Measurements from ENCODE around the gene PTPRF.

The PTPRF gene

DNA sequence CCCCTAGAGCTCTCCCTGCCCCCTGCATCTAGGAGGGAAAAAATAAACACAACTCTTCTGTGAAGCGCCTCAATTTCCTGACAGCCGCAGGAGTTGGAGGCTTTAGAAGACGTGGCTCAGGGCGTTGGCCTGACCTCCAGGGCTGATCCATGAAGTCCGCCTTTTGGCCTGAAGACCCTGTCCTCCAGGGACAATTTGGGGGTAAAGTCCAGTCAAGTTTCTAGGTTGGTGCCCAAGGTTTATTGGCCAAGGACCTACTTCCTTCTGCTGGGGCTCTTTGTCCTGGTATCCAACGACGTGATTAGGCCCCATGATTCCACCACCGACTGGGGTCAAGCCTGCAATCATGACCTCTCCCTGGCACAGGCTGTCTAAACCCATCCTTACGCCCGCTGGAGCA, 54.9 kb downstream of the PTPRF start:
- Histone ChIP-seq H3K27ac (ENCODE audit: low read length) (no peak overlapping the region), H3K9me3 (ENCODE audit: control insufficient read depth in 2 of 2, low read length in 2 of 2) (no peaks in the 10 kb centered on the region), H3K27me3 (ENCODE audit: control insufficient read depth in 1 of 2, insufficient read depth in 2 of 2, low read length in 2 of 2) (no peaks in the 10 kb centered on the region), H3K4me1 (ENCODE audit: control insufficient read depth, insufficient read depth, low read length) (peaks cover 3% of the 10 kb centered on the region), H3K9ac (ENCODE audit: low read length in 2 of 2) (no peak overlapping the region), H3K36me3 (ENCODE audit: control insufficient read depth in 2 of 2, insufficient read depth in 2 of 2, low read length in 2 of 2) (peaks cover 6 to 13% of the 10 kb centered on the region in 2 donors), H3K4me3 (ENCODE audit: low read length in 2 of 2) (no peak overlapping the region)

DNA sequence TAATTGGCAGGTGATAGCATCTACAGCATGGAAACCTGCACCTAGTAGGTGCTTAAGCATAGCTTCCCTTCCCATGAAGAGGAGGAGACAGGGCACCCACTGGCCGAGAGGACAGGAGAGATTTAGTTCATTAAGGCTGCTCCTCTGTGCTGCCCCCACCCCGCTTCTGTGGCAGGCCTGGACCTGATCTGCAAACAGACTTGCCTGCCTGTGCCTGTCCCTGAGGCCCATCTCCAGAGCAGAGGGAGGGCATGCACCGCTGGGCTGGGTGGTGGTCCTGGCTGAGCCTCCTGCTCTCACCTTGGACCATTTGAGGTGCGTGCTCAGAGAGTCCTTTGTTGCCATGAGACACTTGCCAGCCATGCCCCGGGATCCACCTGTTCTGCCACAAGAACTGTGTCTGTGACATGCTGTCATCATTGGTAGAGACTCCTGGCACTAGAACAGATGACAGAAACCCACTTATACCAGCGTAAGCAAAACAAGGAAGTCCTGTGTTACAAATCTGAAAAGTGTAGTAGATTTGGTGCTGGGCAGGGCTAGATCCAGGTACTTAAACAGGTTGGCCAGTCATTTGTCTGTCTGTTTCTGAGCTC, 55.6 kb downstream of the PTPRF start:
- H3K27ac ChIP-seq (ENCODE audit: low read length): no peak overlapping the region
- no peaks in the 10 kb centered on the region for H3K9me3 ChIP-seq (ENCODE audit: control insufficient read depth in 2 of 2, low read length in 2 of 2)
- no peak overlapping the region for H3K4me3 ChIP-seq (ENCODE audit: low read length in 2 of 2)
- peaks cover 3% of the 10 kb centered on the region for H3K4me1 ChIP-seq (ENCODE audit: control insufficient read depth, insufficient read depth, low read length)
- H3K27me3 ChIP-seq (ENCODE audit: control insufficient read depth in 1 of 2, insufficient read depth in 2 of 2, low read length in 2 of 2): no peaks in the 10 kb centered on the region
- no peak overlapping the region for H3K9ac ChIP-seq (ENCODE audit: low read length in 2 of 2)
- H3K36me3 ChIP-seq (ENCODE audit: control insufficient read depth in 2 of 2, insufficient read depth in 2 of 2, low read length in 2 of 2): peaks cover 6 to 17% of the 10 kb centered on the region in 2 donors

DNA sequence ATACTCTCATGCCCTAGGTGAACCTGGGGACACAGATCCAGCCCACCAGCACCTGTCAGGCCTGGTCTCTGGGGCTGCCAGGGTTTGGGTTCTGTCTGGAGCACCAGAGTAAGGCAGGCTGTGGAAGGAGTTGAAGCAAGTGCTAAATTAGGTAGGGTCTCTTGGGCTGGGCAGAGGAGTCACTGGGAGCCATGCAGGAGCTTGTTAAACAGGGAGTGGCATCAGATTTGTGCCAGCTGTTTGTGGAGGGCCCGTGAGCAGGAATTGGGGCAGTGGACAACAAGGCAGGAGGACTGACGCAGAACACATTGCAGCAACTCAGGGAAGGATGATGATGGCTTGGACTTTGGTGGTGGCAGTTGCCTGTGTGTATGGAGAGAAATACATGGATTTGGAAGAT, 56.3 kb downstream of the PTPRF start:
- Histone ChIP-seq H3K9ac (ENCODE audit: low read length in 2 of 2) (no peak overlapping the region), H3K4me1 (ENCODE audit: control insufficient read depth, insufficient read depth, low read length) (peaks cover 3% of the 10 kb centered on the region), H3K4me3 (ENCODE audit: low read length in 2 of 2) (no peak overlapping the region), H3K27ac (ENCODE audit: low read length) (no peak overlapping the region), H3K27me3 (ENCODE audit: control insufficient read depth in 1 of 2, insufficient read depth in 2 of 2, low read length in 2 of 2) (no peaks in the 10 kb centered on the region), H3K36me3 (ENCODE audit: control insufficient read depth in 2 of 2, insufficient read depth in 2 of 2, low read length in 2 of 2) (peaks cover 9 to 23% of the 10 kb centered on the region in 2 donors), H3K9me3 (ENCODE audit: control insufficient read depth in 2 of 2, low read length in 2 of 2) (no peaks in the 10 kb centered on the region)

DNA sequence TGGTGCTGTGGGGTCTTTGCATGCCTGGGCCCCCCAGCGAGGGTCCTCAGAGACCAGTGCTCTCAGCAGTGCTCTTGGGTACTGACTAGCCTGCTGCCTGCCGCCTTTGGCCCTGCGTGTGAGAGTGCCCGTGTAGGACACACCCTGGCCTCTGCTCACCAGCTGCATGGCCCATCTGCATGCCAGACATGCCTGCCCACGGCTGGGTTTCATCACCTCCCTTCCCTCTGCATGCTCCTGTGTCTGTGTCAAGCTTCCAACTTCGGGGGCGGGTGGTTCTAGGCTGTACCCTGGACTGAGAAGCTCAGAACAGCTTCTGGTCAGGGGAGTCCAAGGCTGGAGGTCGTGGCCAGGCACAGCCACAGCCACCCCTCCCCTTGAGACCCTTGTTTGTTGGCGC, 56.9 kb downstream of the PTPRF start:
- Histone ChIP-seq H3K27ac (ENCODE audit: low read length) (no peak overlapping the region), H3K4me3 (ENCODE audit: low read length in 2 of 2) (no peak overlapping the region), H3K9me3 (ENCODE audit: control insufficient read depth in 2 of 2, low read length in 2 of 2) (no peaks in the 10 kb centered on the region), H3K27me3 (ENCODE audit: control insufficient read depth in 1 of 2, insufficient read depth in 2 of 2, low read length in 2 of 2) (no peaks in the 10 kb centered on the region), H3K4me1 (ENCODE audit: control insufficient read depth, insufficient read depth, low read length) (peaks cover 3% of the 10 kb centered on the region), H3K9ac (ENCODE audit: low read length in 2 of 2) (no peak overlapping the region), H3K36me3 (ENCODE audit: control insufficient read depth in 2 of 2, insufficient read depth in 2 of 2, low read length in 2 of 2) (peaks cover 10 to 29% of the 10 kb centered on the region in 2 donors)

DNA sequence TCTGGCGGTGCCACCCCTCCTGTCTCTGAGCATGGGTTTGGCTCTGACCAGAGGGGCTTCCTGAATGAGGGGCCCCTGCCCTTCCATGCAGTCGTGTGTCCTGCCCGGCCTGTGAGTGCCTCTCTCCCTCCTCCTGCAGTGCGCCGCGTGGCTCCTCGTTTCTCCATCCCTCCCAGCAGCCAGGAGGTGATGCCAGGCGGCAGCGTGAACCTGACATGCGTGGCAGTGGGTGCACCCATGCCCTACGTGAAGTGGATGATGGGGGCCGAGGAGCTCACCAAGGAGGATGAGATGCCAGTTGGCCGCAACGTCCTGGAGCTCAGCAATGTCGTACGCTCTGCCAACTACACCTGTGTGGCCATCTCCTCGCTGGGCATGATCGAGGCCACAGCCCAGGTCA, 57.9 kb downstream of the PTPRF start:
- H3K27me3 ChIP-seq (ENCODE audit: control insufficient read depth in 1 of 2, insufficient read depth in 2 of 2, low read length in 2 of 2): no peaks in the 10 kb centered on the region
- H3K9me3 ChIP-seq (ENCODE audit: control insufficient read depth in 2 of 2, low read length in 2 of 2): no peaks in the 10 kb centered on the region
- no peak overlapping the region for H3K27ac ChIP-seq (ENCODE audit: low read length)
- H3K9ac ChIP-seq (ENCODE audit: low read length in 2 of 2): no peak overlapping the region
- no peak overlapping the region for H3K4me3 ChIP-seq (ENCODE audit: low read length in 2 of 2)
- H3K36me3 ChIP-seq (ENCODE audit: control insufficient read depth in 2 of 2, insufficient read depth in 2 of 2, low read length in 2 of 2): peaks cover 15 to 35% of the 10 kb centered on the region in 2 donors
- H3K4me1 ChIP-seq (ENCODE audit: control insufficient read depth, insufficient read depth, low read length): peaks cover 3% of the 10 kb centered on the region

DNA sequence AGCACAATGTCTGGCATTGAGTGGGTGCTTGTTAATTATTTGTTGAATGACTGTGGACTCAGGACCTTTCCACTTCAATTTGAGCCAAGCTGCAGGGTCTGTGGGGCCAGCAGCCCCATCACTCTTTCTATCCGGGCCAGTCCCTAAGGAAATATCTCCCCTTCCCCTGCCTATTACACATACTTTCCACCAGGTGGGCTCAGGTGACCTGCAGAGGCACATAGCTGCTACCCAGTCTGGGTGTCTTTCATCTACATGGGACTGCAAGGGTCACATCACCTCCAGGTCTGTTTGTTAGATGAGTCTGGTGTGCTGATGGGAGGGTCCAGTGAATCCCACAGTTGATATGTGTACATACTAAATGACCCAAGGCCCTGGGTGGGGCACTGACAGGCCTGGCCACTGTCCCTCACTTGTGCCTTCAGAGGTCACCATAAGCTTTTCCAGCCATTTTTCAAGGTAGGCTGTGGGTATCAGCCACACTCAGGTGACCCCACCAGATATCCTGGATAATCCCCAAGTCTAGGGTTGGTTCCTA, 59.8 kb downstream of the PTPRF start:
- Histone ChIP-seq H3K36me3 (ENCODE audit: control insufficient read depth in 2 of 2, insufficient read depth in 2 of 2, low read length in 2 of 2) (peaks cover 15 to 37% of the 10 kb centered on the region in 2 donors), H3K4me3 (ENCODE audit: low read length in 2 of 2) (no peak overlapping the region), H3K27ac (ENCODE audit: low read length) (no peak overlapping the region), H3K27me3 (ENCODE audit: control insufficient read depth in 1 of 2, insufficient read depth in 2 of 2, low read length in 2 of 2) (no peaks in the 10 kb centered on the region), H3K9ac (ENCODE audit: low read length in 2 of 2) (no peak overlapping the region), H3K9me3 (ENCODE audit: control insufficient read depth in 2 of 2, low read length in 2 of 2) (no peaks in the 10 kb centered on the region), H3K4me1 (ENCODE audit: control insufficient read depth, insufficient read depth, low read length) (peaks cover 3% of the 10 kb centered on the region)

DNA sequence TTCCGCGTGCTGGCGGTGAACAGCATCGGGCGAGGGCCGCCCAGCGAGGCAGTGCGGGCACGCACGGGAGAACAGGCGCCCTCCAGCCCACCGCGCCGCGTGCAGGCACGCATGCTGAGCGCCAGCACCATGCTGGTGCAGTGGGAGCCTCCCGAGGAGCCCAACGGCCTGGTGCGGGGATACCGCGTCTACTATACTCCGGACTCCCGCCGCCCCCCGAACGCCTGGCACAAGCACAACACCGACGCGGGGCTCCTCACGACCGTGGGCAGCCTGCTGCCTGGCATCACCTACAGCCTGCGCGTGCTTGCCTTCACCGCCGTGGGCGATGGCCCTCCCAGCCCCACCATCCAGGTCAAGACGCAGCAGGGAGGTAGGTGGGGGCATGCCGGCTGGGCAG, 60.5 kb downstream of the PTPRF start:
- Histone ChIP-seq H3K36me3 (ENCODE audit: control insufficient read depth in 2 of 2, insufficient read depth in 2 of 2, low read length in 2 of 2) (peaks cover 15 to 36% of the 10 kb centered on the region in 2 donors), H3K4me3 (ENCODE audit: low read length in 2 of 2) (no peak overlapping the region), H3K27ac (ENCODE audit: low read length) (no peak overlapping the region), H3K27me3 (ENCODE audit: control insufficient read depth in 1 of 2, insufficient read depth in 2 of 2, low read length in 2 of 2) (no peaks in the 10 kb centered on the region), H3K9ac (ENCODE audit: low read length in 2 of 2) (no peak overlapping the region), H3K4me1 (ENCODE audit: control insufficient read depth, insufficient read depth, low read length) (peaks cover 3% of the 10 kb centered on the region), H3K9me3 (ENCODE audit: control insufficient read depth in 2 of 2, low read length in 2 of 2) (no peaks in the 10 kb centered on the region)

DNA sequence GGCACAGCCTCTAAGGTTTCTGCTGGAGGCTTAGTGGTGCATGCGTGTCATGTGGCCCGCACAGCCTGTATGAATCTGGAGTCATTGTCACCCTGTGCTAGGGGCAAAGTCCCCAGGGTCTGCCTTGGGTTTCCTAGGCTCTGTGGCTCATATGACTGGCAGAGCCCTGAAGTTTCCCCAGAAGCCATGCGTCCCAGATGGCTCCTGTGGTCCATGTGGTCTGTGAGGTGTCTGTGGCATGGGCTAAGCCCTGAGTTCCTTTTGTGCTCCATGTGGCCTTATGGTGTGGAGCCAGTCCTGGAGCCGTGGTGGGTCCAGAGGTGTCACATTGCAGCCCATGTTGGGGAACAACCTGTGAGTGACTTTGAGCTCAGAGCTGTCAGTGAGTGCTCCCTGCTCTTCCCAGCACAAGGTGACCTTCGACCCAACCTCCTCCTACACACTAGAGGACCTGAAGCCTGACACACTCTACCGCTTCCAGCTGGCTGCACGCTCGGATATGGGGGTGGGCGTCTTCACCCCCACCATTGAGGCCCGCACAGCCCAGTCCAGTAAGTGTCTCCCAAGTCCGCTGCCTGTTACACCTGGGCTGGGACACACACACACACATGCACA, 61.5 kb downstream of the PTPRF start:
- Histone ChIP-seq H3K9ac (ENCODE audit: low read length in 2 of 2) (no peak overlapping the region), H3K4me3 (ENCODE audit: low read length in 2 of 2) (no peak overlapping the region), H3K9me3 (ENCODE audit: control insufficient read depth in 2 of 2, low read length in 2 of 2) (no peaks in the 10 kb centered on the region), H3K36me3 (ENCODE audit: control insufficient read depth in 2 of 2, insufficient read depth in 2 of 2, low read length in 2 of 2) (peaks cover 15 to 41% of the 10 kb centered on the region in 2 donors), H3K27me3 (ENCODE audit: control insufficient read depth in 1 of 2, insufficient read depth in 2 of 2, low read length in 2 of 2) (no peaks in the 10 kb centered on the region), H3K27ac (ENCODE audit: low read length) (no peak overlapping the region), H3K4me1 (ENCODE audit: control insufficient read depth, insufficient read depth, low read length) (peaks cover 3% of the 10 kb centered on the region)

DNA sequence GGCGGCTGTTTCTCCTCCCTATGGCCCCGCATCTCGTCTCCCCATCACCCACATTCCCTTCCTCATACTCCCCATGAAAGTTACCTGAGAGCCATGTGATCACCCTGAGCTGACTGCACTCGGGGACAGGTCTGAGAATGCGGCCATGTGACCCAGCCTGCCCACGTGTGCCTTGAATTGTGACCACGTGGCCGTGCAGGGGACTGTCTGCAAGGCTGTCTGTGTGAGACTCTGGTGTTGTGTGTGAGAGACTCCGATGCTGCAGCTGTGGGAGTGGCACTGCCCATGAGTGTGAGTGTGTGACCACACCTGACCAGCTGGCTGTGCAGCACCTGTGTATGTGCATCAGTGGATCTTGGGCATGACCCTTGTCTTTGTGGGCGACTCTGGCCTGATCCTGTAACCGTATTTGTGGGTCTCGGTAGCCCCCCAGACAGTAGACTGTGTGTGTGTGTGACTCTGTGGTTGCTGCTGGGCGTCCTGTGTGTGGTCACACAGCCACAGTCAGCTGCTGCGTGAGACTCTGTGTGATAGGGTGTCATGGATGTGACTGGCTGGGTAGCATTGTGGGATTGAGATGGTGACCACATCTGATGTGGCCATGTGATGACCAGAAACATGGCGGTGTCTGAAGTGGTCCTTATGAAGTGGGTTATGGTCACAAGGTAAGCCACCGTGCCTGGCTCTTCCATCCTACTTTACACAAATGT, 62.4 kb downstream of the PTPRF start:
- no peak overlapping the region for H3K27ac ChIP-seq (ENCODE audit: low read length)
- H3K4me1 ChIP-seq (ENCODE audit: control insufficient read depth, insufficient read depth, low read length): no peaks in the 10 kb centered on the region
- H3K4me3 ChIP-seq (ENCODE audit: low read length in 2 of 2): no peak overlapping the region
- H3K9ac ChIP-seq (ENCODE audit: low read length in 2 of 2): no peak overlapping the region
- no peaks in the 10 kb centered on the region for H3K9me3 ChIP-seq (ENCODE audit: control insufficient read depth in 2 of 2, low read length in 2 of 2)
- no peaks in the 10 kb centered on the region for H3K27me3 ChIP-seq (ENCODE audit: control insufficient read depth in 1 of 2, insufficient read depth in 2 of 2, low read length in 2 of 2)
- peaks cover 15 to 42% of the 10 kb centered on the region in 2 donors for H3K36me3 ChIP-seq (ENCODE audit: control insufficient read depth in 2 of 2, insufficient read depth in 2 of 2, low read length in 2 of 2)

DNA sequence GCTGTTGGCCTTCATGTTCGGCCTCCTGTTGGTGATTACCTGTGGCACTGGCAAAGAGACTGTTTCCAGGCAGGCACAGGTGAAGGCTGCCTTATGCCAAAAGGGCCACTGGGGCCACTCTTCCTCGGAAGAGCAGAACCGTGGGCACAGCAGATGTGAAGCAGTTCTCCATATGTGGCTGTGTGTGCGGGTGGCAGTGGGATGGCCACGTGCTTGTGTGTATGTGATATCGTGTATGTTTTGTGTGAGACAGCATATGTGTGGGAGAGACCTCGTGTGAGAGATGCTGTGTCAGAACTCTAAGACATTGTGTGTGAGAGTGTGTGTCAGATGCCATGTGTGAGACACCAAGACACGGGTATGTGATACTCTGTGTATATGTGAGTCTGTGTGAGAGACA, 65.9 kb downstream of the PTPRF start:
- no peak overlapping the region for H3K9ac ChIP-seq (ENCODE audit: low read length in 2 of 2)
- H3K27me3 ChIP-seq (ENCODE audit: control insufficient read depth in 1 of 2, insufficient read depth in 2 of 2, low read length in 2 of 2): no peaks in the 10 kb centered on the region
- H3K36me3 ChIP-seq (ENCODE audit: control insufficient read depth in 2 of 2, insufficient read depth in 2 of 2, low read length in 2 of 2): peaks cover 9 to 33% of the 10 kb centered on the region in 2 donors
- no peak overlapping the region for H3K27ac ChIP-seq (ENCODE audit: low read length)
- H3K4me1 ChIP-seq (ENCODE audit: control insufficient read depth, insufficient read depth, low read length): no peaks in the 10 kb centered on the region
- H3K4me3 ChIP-seq (ENCODE audit: low read length in 2 of 2): no peak overlapping the region
- H3K9me3 ChIP-seq (ENCODE audit: control insufficient read depth in 2 of 2, low read length in 2 of 2): no peaks in the 10 kb centered on the region

DNA sequence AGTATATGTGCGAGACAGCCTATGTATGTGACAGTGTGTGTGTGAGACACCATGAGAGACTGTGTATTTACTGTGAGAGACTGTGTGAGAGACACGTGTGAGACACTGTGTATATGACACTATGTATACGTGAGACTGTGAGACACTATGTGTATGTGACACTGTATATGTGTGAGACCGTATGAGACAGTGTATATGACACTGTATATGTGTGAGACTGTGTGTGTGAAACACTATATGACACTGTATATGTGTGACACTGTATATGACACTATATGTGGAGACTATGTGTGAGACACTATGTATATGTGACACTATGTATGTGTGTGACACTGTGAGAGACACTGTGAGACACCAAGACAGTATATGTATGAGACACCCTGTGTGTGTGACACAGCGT, 66.3 kb downstream of the PTPRF start:
- H3K9me3 ChIP-seq (ENCODE audit: control insufficient read depth in 2 of 2, low read length in 2 of 2): no peaks in the 10 kb centered on the region
- no peak overlapping the region for H3K4me3 ChIP-seq (ENCODE audit: low read length in 2 of 2)
- peaks cover 5 to 28% of the 10 kb centered on the region in 2 donors for H3K36me3 ChIP-seq (ENCODE audit: control insufficient read depth in 2 of 2, insufficient read depth in 2 of 2, low read length in 2 of 2)
- H3K27ac ChIP-seq (ENCODE audit: low read length): no peak overlapping the region
- no peaks in the 10 kb centered on the region for H3K27me3 ChIP-seq (ENCODE audit: control insufficient read depth in 1 of 2, insufficient read depth in 2 of 2, low read length in 2 of 2)
- no peaks in the 10 kb centered on the region for H3K4me1 ChIP-seq (ENCODE audit: control insufficient read depth, insufficient read depth, low read length)
- no peak overlapping the region for H3K9ac ChIP-seq (ENCODE audit: low read length in 2 of 2)
